Mesenteric fat pad (tissue), 1 donor: Measurements from ENCODE around the gene ASMT. TPM values are rescaled to one million over a fixed set of nuclear protein-coding genes. Genes with fewer than 3 reads are reported as not detected.

ENCODE experiments used
- total RNA-seq: library from RNA; stranded (reverse); fragmentation: NEBNext Ultra II Directional; extraction: Animal tissue kit (Norgen Biotek cat#: 25700); gene quantifications from one replicate; pipeline ENCODE4 v1.2.1, GENCODE V29; 2021
- donor health status: DM: yes; HTN: yes; CAD: no.

Gene ASMT
- total RNA-seq, 1 donor from 2014 or later: not detected

Other genes with a start within 250 kb of the ASMT start
- 331 TPM for gene SLC25A6, start 222.9 kb upstream of the ASMT start, total RNA-seq
- 20.8 TPM for gene ASMTL, start 162.2 kb upstream of the ASMT start, total RNA-seq
- 2.5 TPM for gene P2RY8, start 77.9 kb upstream of the ASMT start, total RNA-seq
- 31.4 TPM for gene AKAP17A, start 23.5 kb upstream of the ASMT start, total RNA-seq